ENCODE measurements around the gene SHROOM3. TPM values are rescaled to one million over a fixed set of nuclear protein-coding genes. Genes with fewer than 3 reads are reported as not detected.

The SHROOM3 gene
- total and polyA plus RNA-seq, 2 donors from 2014 or later, result 5.5 to 67.3 TPM

GRCh38 chr4:76388160-76388908 lies 46.7 kb upstream of the SHROOM3 start:
- no peaks in the 10 kb centered on the region for H3K27me3 ChIP-seq (ENCODE audit: control insufficient read depth, insufficient read depth, low read length)
- H3K4me3 ChIP-seq (ENCODE audit: low read length in 3 of 3), result no peak overlapping the region
- DNase-seq (no peak), FAIRE-seq (no peak)
- intact Hi-C loops (cut with DNase I), result no loop called here
- H3K4me1 ChIP-seq (ENCODE audit: control insufficient read depth in 2 of 3, insufficient read depth in 2 of 3, low read depth in 1 of 3, low read length in 3 of 3), result no peaks in the 10 kb centered on the region
- H3K9ac ChIP-seq (ENCODE audit: low read length in 3 of 3), result no peak overlapping the region
- H3K9me3 ChIP-seq (ENCODE audit: control insufficient read depth in 2 of 3, insufficient read depth in 1 of 3, low read length in 3 of 3), result peaks cover 0 to 5% (median 3%) of the 10 kb centered on the region in 3 donors
- no peaks in the 10 kb centered on the region for H3K36me3 ChIP-seq (ENCODE audit: control insufficient read depth in 2 of 3, insufficient read depth in 3 of 3, low read length in 3 of 3)
- no peak for TF ChIP-seq CTCF (IDR thresholded peaks at IDR 0.05; ENCODE audit: borderline replicate concordance, extremely low read depth, insufficient read depth)
- H3K27ac ChIP-seq (ENCODE audit: low read depth in 2 of 2, low read length in 2 of 2), result no peak overlapping the region

GRCh38 chr4:76401654-76402053 lies 33.4 kb upstream of the SHROOM3 start:
- no peaks in the 10 kb centered on the region for H3K36me3 ChIP-seq (ENCODE audit: control insufficient read depth in 2 of 3, insufficient read depth in 3 of 3, low read length in 3 of 3)
- no peaks in the 10 kb centered on the region for H3K27me3 ChIP-seq (ENCODE audit: control insufficient read depth, insufficient read depth, low read length)
- no peak overlapping the region for H3K4me3 ChIP-seq (ENCODE audit: low read length in 3 of 3)
- DNase-seq (no peak), FAIRE-seq (no peak)
- no peak for TF ChIP-seq CTCF (IDR thresholded peaks at IDR 0.05; ENCODE audit: borderline replicate concordance, extremely low read depth, insufficient read depth)
- intact Hi-C loops (cut with DNase I), result no loop called here
- no peaks in the 10 kb centered on the region for H3K9me3 ChIP-seq (ENCODE audit: control insufficient read depth in 2 of 3, insufficient read depth in 1 of 3, low read length in 3 of 3)
- H3K27ac ChIP-seq (ENCODE audit: low read depth in 2 of 2, low read length in 2 of 2), result no peak overlapping the region
- H3K9ac ChIP-seq (ENCODE audit: low read length in 3 of 3), result no peak overlapping the region
- H3K4me1 ChIP-seq (ENCODE audit: control insufficient read depth in 2 of 3, insufficient read depth in 2 of 3, low read depth in 1 of 3, low read length in 3 of 3), result no peaks in the 10 kb centered on the region

GRCh38 chr4:76406081-76406480 lies 28.9 kb upstream of the SHROOM3 start:
- intact Hi-C loops (cut with DNase I), result no loop called here
- no peak overlapping the region for H3K9ac ChIP-seq (ENCODE audit: low read length in 3 of 3)
- no peak for TF ChIP-seq CTCF (IDR thresholded peaks at IDR 0.05; ENCODE audit: borderline replicate concordance, extremely low read depth, insufficient read depth)
- no peak for DNase-seq
- no peaks in the 10 kb centered on the region for H3K27me3 ChIP-seq (ENCODE audit: control insufficient read depth, insufficient read depth, low read length)
- H3K27ac ChIP-seq (ENCODE audit: low read depth in 2 of 2, low read length in 2 of 2), result no peak overlapping the region
- no peaks in the 10 kb centered on the region for H3K36me3 ChIP-seq (ENCODE audit: control insufficient read depth in 2 of 3, insufficient read depth in 3 of 3, low read length in 3 of 3)
- H3K9me3 ChIP-seq (ENCODE audit: control insufficient read depth in 2 of 3, insufficient read depth in 1 of 3, low read length in 3 of 3), result no peaks in the 10 kb centered on the region
- no peaks in the 10 kb centered on the region for H3K4me1 ChIP-seq (ENCODE audit: control insufficient read depth in 2 of 3, insufficient read depth in 2 of 3, low read depth in 1 of 3, low read length in 3 of 3)
- FAIRE-seq, result no peak
- H3K4me3 ChIP-seq (ENCODE audit: low read length in 3 of 3), result no peak overlapping the region

All from kidney (tissue), 14 donors.